D721Med (cell line): ENCODE results near the gene ZNF319.
"Not testable (repeated sequence)": the region's sequence is repeated elsewhere in the genome, so short reads cannot be mapped to it uniquely, and the experiment has no call there.

ENCODE experiments used
- DNase-seq: peaks from one replicate; pipeline ENCODE4 v3.0.0; 2011; ENCODE audit warnings: low spot score; ENCODE audit not compliant: insufficient read length
- FAIRE-seq: peaks from 2 replicates; lab custom pipeline; 2011; peaks lifted over from hg19 to GRCh38; lab: Jason Lieb, UNC
- CTCF ChIP-seq: IDR thresholded peaks from 2 replicates; pipeline ENCODE4 v1.5.1; 2012; ENCODE audit warnings: mild to moderate bottlenecking, control low read depth; ENCODE audit not compliant: insufficient read depth; ENCODE audit errors: missing control alignments

Gene ZNF319

GRCh38 chr16:58010886-58011285 lies 10.4 kb upstream of the ZNF319 start:
- DNase-seq, result no peak
- no peak for TF ChIP-seq CTCF
- no peak for FAIRE-seq

GRCh38 chr16:58009856-58010416 lies 9.5 kb upstream of the ZNF319 start:
- no peak for DNase-seq
- no peak for FAIRE-seq
- no peak for TF ChIP-seq CTCF

GRCh38 chr16:58004736-58005135 lies 4.3 kb upstream of the ZNF319 start:
- not testable (repeated sequence) for DNase-seq, FAIRE-seq

- DNase-seq (no peak), FAIRE-seq (no peak)
- no peak for TF ChIP-seq CTCF
Measured at GRCh38 chr16:58002936-58003335, 2.5 kb upstream of the ZNF319 start.

GRCh38 chr16:58002416-58002800 lies 1.9 kb upstream of the ZNF319 start:
- DNase-seq (no peak), FAIRE-seq (no peak)
- TF ChIP-seq CTCF, result no peak

- TF ChIP-seq CTCF, result no peak
- FAIRE-seq (no peak), DNase-seq (no peak)
Measured at GRCh38 chr16:58001781-58002415, 1.4 kb upstream of the ZNF319 start.

- FAIRE-seq (no peak), DNase-seq (peak; percentile 85)
- peak; percentile 39 for TF ChIP-seq CTCF
Measured at GRCh38 chr16:58000706-58001676, 519 bp upstream of the ZNF319 start, which contains the start of gene USB1. TSS of gene USB1 (plus strand) at chr16:58001407. CDS start at chr16:58001484, 77 bp downstream.
